LNCaP clone FGC (cell line): ENCODE data around the gene ARHGAP45.

ENCODE experiments used
- DNase-seq: peaks from one replicate; pipeline ENCODE4 v3.0.0-alpha.2; 2011; ENCODE audit warnings: low read depth
- H3K4me3 ChIP-seq: 2 replicates; pipeline ENCODE4 v1.5.1; 2011; ENCODE audit warnings: mild to moderate bottlenecking, low read depth, low read length, control low read depth
- CTCF ChIP-seq: IDR thresholded peaks from 2 replicates; pipeline ENCODE4 v1.5.1; 2012; ENCODE audit warnings: mild to moderate bottlenecking; ENCODE audit not compliant: control insufficient read depth, insufficient read depth; ENCODE audit errors: extremely low read depth

Gene ARHGAP45

DNA sequence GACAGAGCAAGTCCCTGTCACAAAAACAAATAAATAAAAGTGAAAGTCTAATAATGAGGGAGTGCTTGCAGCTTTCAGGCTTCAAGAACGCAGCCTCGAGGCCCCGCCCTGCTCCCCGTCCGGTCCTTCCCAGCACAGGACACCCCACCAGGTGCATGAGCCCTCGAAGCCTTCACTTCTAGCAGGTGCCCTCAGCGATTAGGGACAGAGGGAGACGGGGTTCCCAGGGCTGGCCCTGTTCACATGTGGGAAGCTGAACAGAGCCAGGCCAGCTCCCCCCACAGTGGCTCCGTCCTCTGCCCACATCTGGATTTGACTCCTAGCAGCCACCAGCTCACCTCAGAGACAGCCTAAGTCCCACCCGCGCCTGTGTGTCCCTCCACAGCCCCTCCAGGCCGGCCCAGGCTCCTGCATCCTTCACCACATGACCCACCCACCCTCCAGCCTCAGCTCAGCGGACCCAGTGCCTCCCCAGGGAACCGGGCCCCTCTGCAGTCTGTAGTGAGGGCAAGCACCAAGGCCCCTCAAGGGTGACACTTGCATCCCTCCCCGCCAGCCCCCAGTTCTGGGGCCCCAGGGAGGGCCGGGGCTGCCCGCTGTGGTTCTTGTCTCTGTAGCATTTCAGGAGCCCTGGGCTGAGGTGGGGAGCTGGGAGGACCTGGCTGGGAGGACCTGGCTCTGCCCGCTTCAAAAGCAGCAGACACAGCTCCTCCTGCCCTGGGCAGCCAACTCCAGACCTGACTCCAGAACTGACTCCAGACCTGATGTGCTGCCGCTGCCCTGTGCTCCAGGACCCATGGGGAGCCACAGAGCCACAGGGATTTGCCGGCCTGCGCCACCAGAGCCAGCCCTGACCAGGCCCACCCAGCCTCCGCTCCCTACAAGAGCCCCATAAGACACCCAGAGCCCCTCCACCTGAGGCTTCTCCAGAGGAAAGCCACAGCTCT lies 64.1 kb downstream of the ARHGAP45 start:
- no peak for DNase-seq
- TF ChIP-seq CTCF = no peak
- H3K4me3 ChIP-seq = no peak overlapping the region

DNA sequence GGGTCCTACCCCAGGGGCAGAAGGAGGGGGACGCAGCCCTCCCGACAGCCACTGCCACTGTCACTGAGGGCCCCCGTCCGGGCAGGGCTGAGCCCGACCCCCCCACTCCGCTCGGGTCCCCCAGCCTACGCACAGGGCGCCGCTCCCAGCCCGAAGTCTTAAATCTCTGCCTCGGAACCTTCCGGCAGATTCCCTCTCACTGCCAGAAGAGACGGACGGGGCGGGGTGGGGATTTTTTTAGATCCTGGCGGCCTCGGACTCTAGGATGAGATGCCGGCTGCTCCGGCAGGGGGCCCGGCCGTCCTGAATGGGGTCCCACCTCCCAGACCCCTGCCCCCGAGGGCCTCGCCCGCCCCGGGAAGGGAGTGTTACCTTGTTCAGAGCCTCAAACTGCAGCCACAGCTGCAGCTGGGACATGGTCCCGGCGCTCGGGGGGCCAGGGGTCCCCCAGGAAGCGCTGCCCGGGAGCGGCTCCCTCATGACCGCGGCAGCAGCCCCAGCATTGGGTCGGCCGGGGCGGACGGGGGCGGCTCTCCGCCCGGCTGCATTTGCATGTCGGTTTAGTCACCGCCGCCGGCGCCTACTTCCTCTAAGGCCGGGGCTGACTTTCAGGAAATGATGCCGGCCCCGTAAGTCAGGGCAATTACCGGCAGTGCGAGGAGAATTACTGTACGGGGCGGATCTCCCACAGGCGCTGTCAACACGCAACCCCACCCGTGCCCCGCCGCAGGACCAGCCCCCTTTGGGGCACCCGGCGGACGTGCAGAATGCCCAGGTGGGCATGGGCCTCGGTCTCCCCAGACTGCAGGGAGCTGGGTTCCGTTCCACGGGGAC lies 65.0 kb downstream of the ARHGAP45 start:
- no peak for DNase-seq
- H3K4me3 ChIP-seq = no peak overlapping the region

DNA sequence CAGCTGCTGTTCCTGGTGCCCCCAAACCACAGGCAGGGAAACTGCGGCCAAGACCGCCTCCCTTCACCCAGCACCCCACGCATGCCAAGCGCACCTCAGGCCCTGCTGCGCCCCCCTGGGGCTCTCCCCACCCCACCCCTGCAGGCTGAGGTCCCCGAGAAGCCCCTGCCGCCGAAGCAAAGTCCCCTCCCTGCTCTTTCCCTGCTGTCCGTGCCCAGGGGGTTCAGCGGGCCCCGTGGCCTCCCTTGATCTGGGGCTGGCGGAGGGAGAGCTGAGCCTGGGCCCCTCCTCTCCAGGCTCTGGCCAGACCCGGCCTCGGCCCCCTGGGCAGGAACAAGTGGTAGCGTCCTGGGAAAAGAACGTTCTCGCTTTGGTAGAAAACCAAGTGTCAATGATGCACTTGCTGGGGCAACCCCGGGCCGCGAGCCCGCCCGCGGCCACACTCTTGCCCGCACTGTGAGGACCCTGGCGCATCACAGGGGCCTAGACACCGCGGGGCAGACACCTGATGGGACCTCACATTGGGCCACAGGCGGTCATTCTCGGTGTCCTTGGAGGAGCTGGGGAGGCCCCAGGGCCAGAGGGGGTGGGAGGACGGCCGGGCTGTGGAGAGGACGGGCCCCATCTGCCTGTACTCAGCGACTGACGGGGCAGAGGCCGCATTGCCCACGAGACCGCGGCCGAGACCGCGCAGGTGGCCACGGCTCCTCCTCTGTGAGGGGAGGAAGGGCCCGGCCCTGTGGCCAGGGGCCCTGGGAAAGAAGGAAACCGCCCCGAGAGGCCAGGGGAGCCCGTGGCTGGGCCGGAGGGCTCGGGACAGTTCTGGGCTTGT lies 65.8 kb downstream of the ARHGAP45 start:
- no peak overlapping the region for H3K4me3 ChIP-seq
- TF ChIP-seq CTCF = no peak
- no peak for DNase-seq

More for the DNA sequence above, 65.0 kb downstream of the ARHGAP45 start:
- no peak for TF ChIP-seq CTCF

DNA sequence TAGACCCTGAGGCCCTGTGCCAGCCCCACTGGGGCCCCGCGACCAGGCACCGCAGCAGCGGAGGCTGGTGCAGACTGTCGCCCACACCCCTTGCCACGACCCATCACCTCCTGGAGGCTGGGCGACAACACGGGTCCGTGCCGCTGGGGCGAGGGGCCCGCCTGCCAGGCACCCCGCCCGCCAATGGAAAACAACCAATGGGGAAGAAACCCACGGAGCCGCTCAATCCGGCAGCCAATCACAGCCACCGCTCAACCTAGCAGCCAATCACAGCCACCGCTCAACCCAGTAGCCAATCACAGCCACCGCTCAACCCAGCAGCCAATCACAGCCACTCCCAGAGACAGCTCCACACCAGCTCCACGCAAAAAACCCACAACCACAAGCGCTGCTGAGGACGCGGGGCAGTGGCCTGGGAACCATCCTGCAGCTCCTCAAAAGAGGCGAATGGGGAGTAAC lies 66.5 kb downstream of the ARHGAP45 start:
- no peak overlapping the region for H3K4me3 ChIP-seq
- no peak for TF ChIP-seq CTCF
- DNase-seq = no peak

DNA sequence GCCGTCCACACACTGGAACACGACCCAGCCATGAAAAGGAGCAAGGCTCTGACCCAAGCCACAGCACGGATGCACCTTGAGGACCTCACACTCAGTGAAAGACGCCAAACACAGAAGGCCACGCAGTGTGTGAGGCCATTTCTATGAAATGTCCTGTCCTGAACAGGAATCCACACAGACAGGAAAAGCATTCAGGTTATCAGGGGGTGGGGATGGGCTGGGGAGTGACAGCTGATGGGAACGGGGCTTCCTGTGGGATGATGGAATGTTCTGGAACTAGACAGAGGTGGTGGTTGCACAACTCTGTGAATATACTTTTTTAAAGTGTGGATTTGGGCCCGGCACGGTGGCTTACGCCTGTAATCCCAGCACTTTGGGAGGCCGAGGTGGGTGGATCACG lies 67.5 kb downstream of the ARHGAP45 start:
- H3K4me3 ChIP-seq = no peak overlapping the region
- no peak for TF ChIP-seq CTCF
- DNase-seq = no peak

GRCh38 chr19:1135454-1135853 lies 68.5 kb downstream of the ARHGAP45 start:
- H3K4me3 ChIP-seq = no peak overlapping the region
- DNase-seq = no peak
- no peak for TF ChIP-seq CTCF
